Body of pancreas (tissue), 4 donors: ENCODE results near the gene IL1A. TPM values are rescaled to one million over a fixed set of nuclear protein-coding genes. Genes with fewer than 3 reads are reported as not detected.

Source experiments
- ATAC-seq: fragments of 150-250 bp; one replicate; pipeline ENCODE4 v1.9.1; 2016
- DNase-seq, 4 donors: peaks; one replicate each; pipeline ENCODE4 v3.0.0-alpha.2; 2019
- H3K27ac ChIP-seq, 4 donors: fragments of 200-600 bp; sonication (generic); 1 replicate in 3 of 4; 2 replicates in 1 of 4; pipeline versions ENCODE4 v1.5.1 to v1.6.1; 2016 to 2019; ENCODE audit warnings: mild to moderate bottlenecking in 1 of 4, mixed read lengths in 1 of 4, moderate library complexity in 1 of 4
- H3K27me3 ChIP-seq, 2 donors: fragments of 200-600 bp; sonication (generic); one replicate each; pipeline ENCODE4 v1.6.0; 2016; ENCODE audit warnings: mild to moderate bottlenecking in 1 of 2
- H3K36me3 ChIP-seq, 2 donors: fragments of 200-600 bp; sonication (generic); replicated peaks in 1 of 2; 2 replicates each; pipeline ENCODE4 v1.5.1; 2016; ENCODE audit warnings: low read depth in 2 of 2; ENCODE audit not compliant: insufficient read depth in 1 of 2
- H3K4me1 ChIP-seq: fragments of 200-600 bp; sonication (generic); one replicate; pipeline ENCODE4 v1.6.0; 2016
- H3K4me3 ChIP-seq, 2 donors: fragments of 200-600 bp; sonication (generic); 1 replicate in 1 of 2; 2 replicates in 1 of 2; pipeline ENCODE4 v1.5.1; 2016 to 2019
- H3K9me3 ChIP-seq, 3 donors: fragments of 200-600 bp; sonication (generic); 1 replicate in 2 of 3; 2 replicates in 1 of 3; pipeline ENCODE4 v1.5.1; 2016
- CTCF ChIP-seq, 7 experiments: fragments of 450-650 bp in 4 of 7; fragments of 200-600 bp in 3 of 7; sonication (generic) in 3 of 7; IDR thresholded peaks; one replicate each; pipeline ENCODE4 v1.5.1; 2016 to 2019; ENCODE audit warnings: antibody characterized with exemption in 7 of 7
- POLR2A ChIP-seq, 3 donors: fragments of 450-650 bp; IDR thresholded peaks; one replicate each; pipeline ENCODE4 v1.6.1; 2016; ENCODE audit warnings: antibody characterized with exemption in 3 of 3, mild to moderate bottlenecking in 2 of 3
- WGBS, 2 donors: methylation state at CpG; one replicate each; pipeline ENCODE4 v1.1.5; 2017; 5-methylcytosine and 5-hydroxymethylcytosine counted together
- intact Hi-C: fragments of 100-400 bp; cut with DNase I; formaldehyde crosslinking; loops from one replicate; pipeline ENCODE4 v1.15.1; 2023
- total RNA-seq, 2 donors: library from RNA; depleted of rRNA; stranded (reverse); fragments of >200 nt; gene quantifications; one replicate each; pipeline ENCODE4 v1.1.0, GENCODE V29; 2016

IL1A gene
- total RNA-seq, 2 donors from 2014 or later, result not detected

GRCh38 chr2:112825706-112826105 lies 41.4 kb upstream of the IL1A start:
- Histone ChIP-seq H3K36me3 (no peaks in the 10 kb centered on the region), H3K4me3 (no peak overlapping the region), H3K27ac (no peak overlapping the region), H3K4me1 (peaks cover 17% of the 10 kb centered on the region), H3K9me3 (no peaks in the 10 kb centered on the region), H3K27me3 (no peaks in the 10 kb centered on the region)
- DNase-seq (no peak), ATAC-seq (no peak)
- intact Hi-C loops, result no loop called here
- TF ChIP-seq POLR2A (IDR thresholded peaks at IDR 0.05) (no peak), CTCF (IDR thresholded peaks at IDR 0.05) (no peak)
- WGBS, 2 donors, result 90 to 96% methylated on average over 2 of the region's 2 CpGs

- Histone ChIP-seq H3K4me3 (no peak overlapping the region), H3K4me1 (peaks cover 17% of the 10 kb centered on the region), H3K9me3 (no peaks in the 10 kb centered on the region), H3K27ac (peak overlapping the region in 3 of 4 donors; percentile 43 to 77 (median 66)), H3K36me3 (no peaks in the 10 kb centered on the region), H3K27me3 (no peaks in the 10 kb centered on the region)
- intact Hi-C loops, result no loop called here
- no peak for DNase-seq
- TF ChIP-seq CTCF (IDR thresholded peaks at IDR 0.05) (no peak), POLR2A (IDR thresholded peaks at IDR 0.05) (no peak)
- ATAC-seq, result no peak
Measured at GRCh38 chr2:112824694-112825085, 40.4 kb upstream of the IL1A start.

GRCh38 chr2:112821682-112822081 lies 37.4 kb upstream of the IL1A start:
- ATAC-seq, result no peak
- Histone ChIP-seq H3K36me3 (no peaks in the 10 kb centered on the region), H3K27me3 (no peaks in the 10 kb centered on the region), H3K4me1 (peaks cover 31% of the 10 kb centered on the region), H3K4me3 (no peak overlapping the region), H3K9me3 (no peaks in the 10 kb centered on the region), H3K27ac (no peak overlapping the region)
- 69 to 97% methylated on average over 4 of the region's 4 CpGs for WGBS, 2 donors
- no peak for DNase-seq
- intact Hi-C loops, result no loop called here
- no peak for TF ChIP-seq POLR2A (IDR thresholded peaks at IDR 0.05)
- no peak for TF ChIP-seq CTCF (IDR thresholded peaks at IDR 0.05)

GRCh38 chr2:112821142-112821541 lies 36.8 kb upstream of the IL1A start:
- no peaks in the 10 kb centered on the region for H3K27me3 ChIP-seq
- H3K36me3 ChIP-seq, result no peaks in the 10 kb centered on the region
- no peak overlapping the region for H3K4me3 ChIP-seq
- H3K27ac ChIP-seq, result no peak overlapping the region
- H3K9me3 ChIP-seq, result no peaks in the 10 kb centered on the region
- intact Hi-C loops, result no loop called here
- no peak for TF ChIP-seq CTCF (IDR thresholded peaks at IDR 0.05)
- no peak for TF ChIP-seq POLR2A (IDR thresholded peaks at IDR 0.05)
- WGBS, 2 donors, result 79 to 83% methylated on average over 5 of the region's 5 CpGs
- DNase-seq (no peak), ATAC-seq (no peak)
- peaks cover 35% of the 10 kb centered on the region for H3K4me1 ChIP-seq

- DNase-seq (no peak), ATAC-seq (no peak)
- H3K27me3 ChIP-seq, result no peaks in the 10 kb centered on the region
- H3K4me1 ChIP-seq, result peaks cover 34% of the 10 kb centered on the region
- TF ChIP-seq POLR2A (IDR thresholded peaks at IDR 0.05) (no peak), CTCF (IDR thresholded peaks at IDR 0.05) (no peak)
- H3K9me3 ChIP-seq, result no peaks in the 10 kb centered on the region
- peak overlapping the region in 1 of 4 donors; percentile 19 for H3K27ac ChIP-seq
- intact Hi-C loops, result no loop called here
- H3K36me3 ChIP-seq, result no peaks in the 10 kb centered on the region
- H3K4me3 ChIP-seq, result no peak overlapping the region
Measured at GRCh38 chr2:112820343-112820742, 36.0 kb upstream of the IL1A start.
